Glomerular endothelial cell (primary cell): Measurements from ENCODE around the gene MORC2. TPM values are rescaled to one million over a fixed set of nuclear protein-coding genes. Genes with fewer than 3 reads are reported as not detected.

Experiments
- DNase-seq: peaks from one replicate; pipeline ENCODE4 v3.0.0-alpha.2; 2011; ENCODE audit warnings: low read depth, low spot score; ENCODE audit errors: extremely low read depth
- total RNA-seq: library from RNA; depleted of rRNA; stranded (reverse); fragments of >200 nt; gene quantifications from 2 replicates; pipeline ENCODE4 v1.2.3, GENCODE V29; 2015

The MORC2 gene
- total RNA-seq, 1 donor from 2014 or later: 37.3 TPM

DNA sequence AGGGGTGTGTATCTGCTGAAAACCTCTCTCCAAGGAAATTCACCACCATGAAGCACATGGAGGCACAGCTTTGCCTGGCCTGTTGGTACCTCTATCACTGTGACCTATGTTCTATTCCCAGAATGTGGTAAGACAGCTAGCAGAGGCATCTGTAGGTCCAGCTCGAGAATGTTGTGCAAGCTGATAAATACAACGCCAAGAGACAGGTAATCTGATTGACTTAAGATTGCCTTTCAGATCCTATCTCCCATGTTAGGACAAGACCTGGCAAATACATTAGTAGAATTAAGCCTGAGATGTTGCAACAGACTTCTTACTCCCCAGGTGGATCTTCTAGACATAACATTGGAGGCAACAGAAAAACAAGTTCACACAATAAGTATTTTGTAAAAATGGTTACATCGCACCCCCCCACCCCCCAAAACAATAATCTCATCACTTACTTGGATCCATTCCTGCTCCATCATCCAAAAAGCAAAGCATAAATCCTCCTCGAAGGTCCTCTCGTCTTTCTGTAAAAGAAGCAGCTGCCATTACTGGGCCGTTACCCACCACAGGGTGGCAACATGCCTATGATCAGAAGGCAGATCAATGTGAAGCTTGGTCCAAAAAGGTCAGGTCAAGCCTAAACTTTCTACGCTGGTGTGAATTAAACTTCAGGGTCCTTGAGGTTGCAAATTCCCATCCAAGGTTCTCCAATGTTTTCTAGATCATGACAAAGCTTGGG is 18.5 kb downstream of the MORC2 start:
- DNase-seq: no peak

DNA sequence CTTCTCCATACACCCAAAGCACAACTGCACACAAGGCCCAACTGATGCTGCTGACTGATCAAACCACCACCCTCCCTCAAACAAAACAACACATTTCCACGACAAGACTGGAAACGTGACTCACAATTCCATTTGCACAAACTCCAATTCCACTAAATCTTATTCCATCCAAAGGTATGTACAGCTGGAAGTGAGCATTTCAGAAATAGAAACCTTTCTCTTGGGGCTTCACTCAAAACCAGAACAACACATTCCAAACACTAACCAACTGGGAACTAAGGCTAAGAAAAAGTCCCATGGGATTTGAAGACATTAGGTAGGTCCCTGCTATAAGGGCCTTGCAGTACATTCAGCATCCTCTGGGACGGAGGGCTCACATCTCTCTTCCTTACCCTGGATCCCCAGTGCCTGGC is 19.6 kb downstream of the MORC2 start:
- no peak for DNase-seq

- peak; percentile 50 for DNase-seq
Measured at GRCh38 chr22:30947816-30948454, 20.6 kb downstream of the MORC2 start.

- DNase-seq: no peak
Measured at GRCh38 chr22:30947173-30947815, 21.3 kb downstream of the MORC2 start.

DNA sequence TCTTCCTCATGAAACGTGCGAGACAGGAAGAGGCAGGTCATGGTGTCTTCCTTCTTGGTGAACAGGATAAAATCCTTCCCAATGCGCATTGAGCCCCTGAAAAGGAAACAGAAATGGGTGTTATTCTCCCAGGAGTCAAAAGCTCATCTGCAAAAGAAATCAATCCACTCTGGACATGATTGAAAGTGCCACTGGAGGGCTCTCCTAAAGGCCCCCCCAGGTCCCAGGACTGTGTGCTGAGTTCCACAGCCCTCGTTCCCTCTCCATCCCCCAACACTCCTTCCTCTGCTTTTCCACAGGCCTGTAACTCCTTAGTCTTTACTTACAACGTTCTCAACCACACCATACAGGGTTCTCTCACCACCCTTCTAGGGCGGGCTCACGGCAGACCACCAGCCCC is 22.2 kb downstream of the MORC2 start:
- DNase-seq: no peak

- no peak for DNase-seq
Measured at GRCh38 chr22:30945653-30946052, 22.9 kb downstream of the MORC2 start.

- no peak for DNase-seq
Measured at GRCh38 chr22:30944986-30945385, 23.6 kb downstream of the MORC2 start.

DNA sequence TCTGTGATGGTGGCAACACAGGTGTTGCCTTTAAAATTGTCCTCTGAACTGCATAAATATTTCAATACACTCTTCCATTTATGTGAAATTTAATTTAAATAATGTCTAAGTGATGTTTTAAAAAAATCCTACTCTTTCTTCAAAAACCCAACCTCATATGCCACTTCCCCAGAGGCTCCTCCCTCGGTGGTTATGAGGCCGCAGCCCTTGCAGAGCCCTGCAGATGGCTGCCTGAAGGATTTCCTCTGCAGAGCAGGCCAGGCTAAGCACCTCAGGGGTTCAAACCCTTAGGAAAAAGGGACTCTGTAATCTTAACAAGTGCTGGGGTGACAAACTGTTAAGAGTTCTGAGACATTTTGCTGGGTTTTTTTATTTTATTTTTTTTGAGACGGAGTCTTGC is 25.2 kb downstream of the MORC2 start:
- no peak for DNase-seq

GRCh38 chr22:30941363-30941740 is 27.2 kb downstream of the MORC2 start:
- DNase-seq: no peak

DNA sequence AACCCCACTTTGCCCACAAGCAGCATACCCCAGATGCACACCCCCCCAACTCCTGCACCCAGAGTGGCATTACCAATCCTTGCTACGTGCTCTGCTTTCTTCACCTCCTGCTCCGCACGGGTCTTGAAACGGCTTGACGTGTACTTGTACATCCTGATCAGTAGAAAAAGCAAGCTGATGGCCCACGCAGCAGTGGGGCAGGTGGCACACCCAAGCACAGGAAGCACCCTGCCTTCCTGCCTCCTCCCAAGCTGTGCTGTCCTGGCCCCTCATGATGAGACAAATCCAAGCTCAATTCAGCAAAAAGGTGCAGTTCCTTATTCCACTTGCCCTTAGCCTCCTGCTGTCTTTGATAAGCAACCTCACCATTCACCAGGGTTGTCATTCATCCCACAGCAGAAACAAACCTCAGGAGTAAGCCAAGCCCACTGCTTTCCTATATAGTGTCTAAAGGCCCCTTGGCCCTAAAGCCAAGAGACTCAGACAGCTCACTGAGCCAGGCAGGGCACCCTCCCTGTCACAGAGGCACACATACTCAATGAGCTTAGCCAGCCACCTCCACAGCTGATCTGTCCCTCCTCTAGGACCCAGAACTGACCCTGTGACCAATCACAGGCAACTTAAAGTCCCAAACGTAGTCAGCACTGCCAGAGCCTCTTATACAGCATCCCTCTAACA is 27.8 kb downstream of the MORC2 start:
- no peak for DNase-seq

DNA sequence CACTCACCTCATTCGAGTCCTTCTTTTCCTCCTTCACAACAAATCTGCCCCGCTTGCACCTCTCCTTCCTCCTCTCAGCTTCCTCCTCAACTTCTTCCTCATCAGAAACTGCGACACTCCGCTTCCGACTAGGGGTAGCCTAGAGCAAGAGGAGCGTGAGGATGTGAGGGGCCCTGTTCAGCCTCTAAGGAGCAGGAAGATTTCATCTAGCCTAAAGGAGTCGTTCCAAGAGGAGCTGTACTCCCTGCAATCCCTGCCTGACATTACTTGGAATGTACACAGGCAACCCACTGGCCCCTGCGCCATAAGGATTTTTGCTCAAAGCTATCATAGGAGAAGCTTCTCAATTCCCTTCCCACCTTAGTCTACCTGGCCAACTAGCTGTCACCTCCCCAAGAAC is 34.5 kb downstream of the MORC2 start:
- DNase-seq: no peak

GRCh38 chr22:30933457-30933856 is 35.1 kb downstream of the MORC2 start:
- DNase-seq: no peak

- DNase-seq: no peak
Measured at GRCh38 chr22:30932661-30933060, 35.9 kb downstream of the MORC2 start.

DNA sequence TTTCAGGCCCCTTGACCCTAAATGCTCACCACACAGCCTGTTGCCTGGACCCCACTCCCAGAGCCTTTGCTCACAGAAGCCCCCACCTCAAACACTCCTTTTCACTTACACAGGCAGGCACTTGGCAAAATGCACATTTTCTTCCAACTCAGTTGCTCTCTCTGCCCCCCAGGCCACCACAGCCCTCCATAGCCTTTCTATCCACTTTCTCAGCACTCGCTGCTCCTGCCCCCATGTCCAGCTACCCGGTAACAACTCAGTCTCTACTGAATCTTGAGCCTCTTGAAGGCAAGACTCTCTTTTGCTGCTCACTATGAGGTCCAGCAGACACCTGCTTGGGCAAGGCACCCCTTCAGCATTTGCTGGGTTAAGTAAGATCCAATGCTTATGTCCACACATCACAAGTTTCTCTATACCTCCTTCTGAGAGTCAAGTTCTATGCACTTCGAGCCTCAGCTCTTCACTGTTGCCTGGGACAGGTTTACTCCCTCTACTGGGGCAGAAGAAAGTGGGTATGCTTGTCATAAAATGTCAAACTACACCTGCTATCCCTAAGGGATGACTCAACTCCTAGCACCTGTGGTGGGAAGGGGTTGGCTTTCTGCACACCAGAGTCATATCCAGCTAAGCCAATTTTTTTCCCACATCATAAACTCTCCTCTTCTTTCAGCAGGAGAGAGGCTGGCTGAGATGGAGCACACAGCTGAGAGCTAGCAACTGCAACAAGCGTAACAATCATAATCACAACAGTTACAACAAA is 36.9 kb downstream of the MORC2 start:
- no peak for DNase-seq

- no peak for DNase-seq
Measured at GRCh38 chr22:30930228-30930627, 38.3 kb downstream of the MORC2 start.

- DNase-seq: no peak
Measured at GRCh38 chr22:30928401-30928800, 40.2 kb downstream of the MORC2 start.

GRCh38 chr22:30927806-30928205 is 40.8 kb downstream of the MORC2 start:
- DNase-seq: no peak

DNA sequence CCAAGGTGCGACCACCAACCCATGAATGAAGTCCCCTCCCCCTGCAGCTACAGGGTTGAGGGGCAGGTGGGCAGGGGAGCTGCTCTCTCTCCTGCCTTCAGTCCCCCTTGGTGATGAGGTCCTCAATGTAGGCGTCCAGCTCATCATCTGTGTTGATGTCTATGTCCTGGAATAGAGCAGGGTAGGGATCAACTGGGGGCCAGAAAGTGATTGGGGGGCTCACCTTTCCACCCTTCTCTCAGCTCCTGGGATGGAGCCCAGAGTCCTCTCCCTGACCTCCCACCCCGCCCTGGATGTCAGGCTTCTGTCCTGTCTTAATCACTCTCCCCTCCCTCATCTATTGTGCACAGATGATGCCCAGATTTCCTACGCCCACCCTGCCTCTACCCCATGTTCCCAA is 41.9 kb downstream of the MORC2 start:
- DNase-seq: no peak

- DNase-seq: no peak
Measured at GRCh38 chr22:30925667-30926066, 42.9 kb downstream of the MORC2 start.

GRCh38 chr22:30923168-30923900 is 45.2 kb downstream of the MORC2 start:
- no peak for DNase-seq
